GM10266 (cell line): Measurements from ENCODE around the gene HRH3.

Experiments used
- DNase-seq: peaks from one replicate; pipeline ENCODE4 v3.0.0; 2012; ENCODE audit errors: extremely low spot score
- CTCF ChIP-seq: IDR thresholded peaks from 2 replicates; pipeline ENCODE4 v1.5.1; 2012; ENCODE audit warnings: mild to moderate bottlenecking, low read depth; ENCODE audit not compliant: control insufficient read depth, insufficient read depth; ENCODE audit errors: missing control alignments

HRH3 gene

GRCh38 chr20:62165762-62166399, 54.2 kb downstream of the HRH3 start:
- no peak for TF ChIP-seq CTCF
- no peak for DNase-seq
